Measurements from ENCODE around the gene HAUS1.
"Not testable (repeated sequence)": the region's sequence is repeated elsewhere in the genome, so short reads cannot be mapped to it uniquely, and the experiment has no call there.

The HAUS1 gene

GRCh38 chr18:46155641-46156051 is 51.5 kb downstream of the HAUS1 start:
- H3K4me3 ChIP-seq (replicated peaks; ENCODE audit: low read depth, low read length), result no peak overlapping the region
- TF ChIP-seq CTCF (IDR thresholded peaks at IDR 0.05; ENCODE audit: low read depth, low read length, missing control alignments), result no peak
- DNase-seq (ENCODE audit: extremely low read depth, low read depth), result no peak

DNA sequence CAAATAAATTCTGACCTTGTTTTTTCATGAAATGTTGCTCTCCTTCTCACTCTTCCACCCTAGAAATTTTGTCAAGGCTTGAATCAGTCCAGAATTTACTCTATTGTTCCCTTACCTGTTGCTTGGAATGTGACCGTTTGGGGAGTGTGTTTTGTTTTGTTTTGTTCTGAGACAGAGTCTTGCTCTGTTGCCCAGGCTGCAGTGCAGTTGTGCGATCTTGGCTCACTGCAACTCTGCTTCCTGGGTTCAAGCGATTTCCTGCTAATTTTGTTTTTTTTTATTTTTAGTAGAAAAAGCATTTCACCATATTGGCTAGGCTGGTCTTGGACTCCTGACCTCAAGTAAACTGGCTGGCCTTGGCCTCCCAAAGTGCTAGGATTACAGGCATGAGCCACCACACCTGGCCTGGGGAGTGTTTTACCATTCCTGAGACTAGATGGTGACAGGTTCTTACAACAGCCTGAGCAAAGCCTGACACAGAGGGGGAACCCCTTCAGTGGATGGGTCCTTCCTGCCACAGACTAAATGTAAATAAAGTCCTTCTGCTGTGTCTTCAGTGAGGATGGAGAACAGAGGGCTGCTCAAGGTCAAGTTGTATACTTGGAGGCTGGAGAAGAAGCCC is 52.0 kb downstream of the HAUS1 start:
- DNase-seq (ENCODE audit: extremely low read depth, low read depth), result no peak
- TF ChIP-seq CTCF (IDR thresholded peaks at IDR 0.05; ENCODE audit: low read depth, low read length, missing control alignments), result no peak
- H3K4me3 ChIP-seq (replicated peaks; ENCODE audit: low read depth, low read length), result no peak overlapping the region

DNA sequence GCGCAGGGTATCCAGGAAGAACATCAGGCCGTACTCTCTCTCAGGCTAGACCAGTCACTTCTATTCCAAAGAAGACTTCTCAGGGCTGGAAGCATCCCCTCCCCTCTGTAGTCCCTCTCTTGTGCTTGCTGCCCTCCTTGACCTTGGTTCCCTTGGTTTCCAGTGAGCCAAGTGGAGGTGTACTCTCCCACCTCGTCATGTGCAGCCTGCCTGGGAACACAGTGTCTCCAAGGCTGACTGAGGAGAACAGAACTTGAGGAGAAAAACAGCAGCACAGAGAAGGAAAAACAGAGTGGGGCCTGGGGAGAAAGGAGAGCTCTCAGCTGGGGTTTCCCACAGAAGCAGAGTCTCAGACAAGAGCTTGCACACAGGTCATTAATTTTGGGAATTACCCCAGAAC is 52.7 kb downstream of the HAUS1 start:
- DNase-seq (ENCODE audit: extremely low read depth, low read depth), result no peak
- H3K4me3 ChIP-seq (replicated peaks; ENCODE audit: low read depth, low read length), result no peak overlapping the region
- TF ChIP-seq CTCF (IDR thresholded peaks at IDR 0.05; ENCODE audit: low read depth, low read length, missing control alignments), result no peak

- no peak for DNase-seq (ENCODE audit: extremely low read depth, low read depth)
- TF ChIP-seq CTCF (IDR thresholded peaks at IDR 0.05; ENCODE audit: low read depth, low read length, missing control alignments), result no peak
- no peak overlapping the region for H3K4me3 ChIP-seq (replicated peaks; ENCODE audit: low read depth, low read length)
These were observed 54.3 kb downstream of the HAUS1 start for GRCh38 chr18:46158499-46158898.

GRCh38 chr18:46160050-46160798 is 56.0 kb downstream of the HAUS1 start:
- H3K4me3 ChIP-seq (replicated peaks; ENCODE audit: low read depth, low read length), result no peak overlapping the region
- DNase-seq (ENCODE audit: extremely low read depth, low read depth), result no peak
- no peak for TF ChIP-seq CTCF (IDR thresholded peaks at IDR 0.05; ENCODE audit: low read depth, low read length, missing control alignments)

GRCh38 chr18:46160840-46161239 is 56.7 kb downstream of the HAUS1 start:
- H3K4me3 ChIP-seq (replicated peaks; ENCODE audit: low read depth, low read length); DNase-seq (ENCODE audit: extremely low read depth, low read depth): not testable (repeated sequence)

- H3K4me3 ChIP-seq (replicated peaks; ENCODE audit: low read depth, low read length), result no peak overlapping the region
- TF ChIP-seq CTCF (IDR thresholded peaks at IDR 0.05; ENCODE audit: low read depth, low read length, missing control alignments), result no peak
- no peak for DNase-seq (ENCODE audit: extremely low read depth, low read depth)
These were observed 57.7 kb downstream of the HAUS1 start for GRCh38 chr18:46161703-46162396.

All from HFF-Myc (cell line).